Osteocyte (in vitro differentiated cells): ENCODE data around the gene USP49. TPM values are rescaled to one million over a fixed set of nuclear protein-coding genes. Genes with fewer than 3 reads are reported as not detected.

Source experiments
- DNase-seq: peaks from one replicate; pipeline ENCODE4 v3.0.0; 2021; ENCODE audit warnings: mixed read lengths; ENCODE audit not compliant: unreplicated experiment; ENCODE audit errors: extremely low spot score
- H3K27ac Mint-ChIP-seq: one replicate; pipeline ENCODE4 v1.8.0; 2021; ENCODE audit warnings: mild to moderate bottlenecking, mixed read lengths; ENCODE audit not compliant: unreplicated experiment
- H3K27me3 Mint-ChIP-seq: one replicate; pipeline ENCODE4 v1.8.0; 2021; ENCODE audit warnings: mixed read lengths; ENCODE audit not compliant: unreplicated experiment
- H3K36me3 Mint-ChIP-seq: one replicate; pipeline ENCODE4 v1.8.0; 2021; ENCODE audit warnings: mixed read lengths; ENCODE audit not compliant: unreplicated experiment
- H3K4me1 Mint-ChIP-seq: one replicate; pipeline ENCODE4 v1.8.0; 2021; ENCODE audit warnings: mixed read lengths; ENCODE audit not compliant: unreplicated experiment
- H3K4me3 Mint-ChIP-seq: one replicate; pipeline ENCODE4 v1.8.0; 2021; ENCODE audit warnings: mild to moderate bottlenecking, moderate library complexity, mixed read lengths; ENCODE audit not compliant: unreplicated experiment
- H3K9me3 Mint-ChIP-seq: one replicate; pipeline ENCODE4 v1.8.0; 2021; ENCODE audit warnings: mixed read lengths; ENCODE audit not compliant: unreplicated experiment
- CTCF ChIP-seq: fragments of 200-600 bp; sonication (generic); IDR thresholded peaks from 2 replicates; pipeline ENCODE4 v1.5.0; 2021; ENCODE audit warnings: antibody characterized with exemption, mild to moderate bottlenecking, moderate library complexity
- total RNA-seq: library from RNA; stranded (reverse); gene quantifications from 2 replicates; pipeline ENCODE4 v1.2.1, GENCODE V29; 2021

The USP49 gene
- total RNA-seq, 1 donor from 2014 or later, result 5.2 TPM

GRCh38 chr6:41791984-41792383 lies 103.2 kb downstream of the USP49 start:
- no peak for TF ChIP-seq CTCF
- Mint-ChIP-seq H3K9me3 (no peaks in the 10 kb centered on the region), H3K27me3 (no peaks in the 10 kb centered on the region), H3K4me3 (no peak overlapping the region), H3K4me1 (peaks cover 9% of the 10 kb centered on the region), H3K27ac (no peak overlapping the region), H3K36me3 (peaks cover 22% of the 10 kb centered on the region)
- no peak for DNase-seq

- no peaks in the 10 kb centered on the region for H3K27me3 Mint-ChIP-seq
- no peak for DNase-seq
- no peak overlapping the region for H3K4me3 Mint-ChIP-seq
- no peak for TF ChIP-seq CTCF
- H3K4me1 Mint-ChIP-seq, result peaks cover 9% of the 10 kb centered on the region
- H3K9me3 Mint-ChIP-seq, result no peaks in the 10 kb centered on the region
- H3K36me3 Mint-ChIP-seq, result peaks cover 22% of the 10 kb centered on the region
- H3K27ac Mint-ChIP-seq, result no peak overlapping the region
Measured at GRCh38 chr6:41791305-41791704, 103.9 kb downstream of the USP49 start.

GRCh38 chr6:41790045-41790444 lies 105.1 kb downstream of the USP49 start:
- H3K4me3 Mint-ChIP-seq, result no peak overlapping the region

GRCh38 chr6:41789390-41789724 lies 105.8 kb downstream of the USP49 start:
- Mint-ChIP-seq H3K27me3 (no peaks in the 10 kb centered on the region), H3K27ac (no peak overlapping the region), H3K36me3 (peaks cover 22% of the 10 kb centered on the region), H3K4me1 (peaks cover 14% of the 10 kb centered on the region), H3K9me3 (no peaks in the 10 kb centered on the region), H3K4me3 (peak overlapping the region; percentile 94)
- no peak for DNase-seq
- TF ChIP-seq CTCF, result no peak

More at GRCh38 chr6:41790045-41790444, 105.1 kb downstream of the USP49 start:
- Mint-ChIP-seq H3K9me3 (no peaks in the 10 kb centered on the region), H3K27me3 (no peaks in the 10 kb centered on the region), H3K36me3 (peaks cover 22% of the 10 kb centered on the region), H3K4me1 (peaks cover 14% of the 10 kb centered on the region), H3K27ac (no peak overlapping the region)
- TF ChIP-seq CTCF, result no peak
- no peak for DNase-seq

- Mint-ChIP-seq H3K27ac (peak within 1 kb of the TSS; percentile 94), H3K36me3 (peaks cover 22% of the 10 kb centered on the region), H3K9me3 (no peaks in the 10 kb centered on the region), H3K4me1 (peaks cover 14% of the 10 kb centered on the region), H3K27me3 (no peaks in the 10 kb centered on the region), H3K4me3 (peak within 1 kb of the TSS; percentile 94)
- peak; percentile 98 for DNase-seq
- peak; percentile 87 for TF ChIP-seq CTCF
Measured at GRCh38 chr6:41787219-41787917, 107.8 kb downstream of the USP49 start, which contains the start of gene TOMM6. TOMM6 (plus strand) TSS chr6:41787694; CDS start chr6:41787698, 4 bp downstream.
